Inflammatory macrophage (primary cell): ENCODE results near the gene MRPL2.
A peak's percentile ranks its signal among the peaks of the same experiment; 100 is the strongest.

Experiments used
- DNase-seq, 2 donors: peaks; one replicate each; pipeline ENCODE4 v3.0.0-alpha.2; 2020 to 2022
- total RNA-seq, 18 experiments: gene quantifications; one replicate each; lab custom pipeline; 2026; ENCODE audit warnings: mixed read lengths in 6 of 18, inconsistent platforms in 2 of 18; lab: John Stamatoyannopoulos, UW

The MRPL2 gene
- total RNA-seq = 0.46 to 1.8 (median 1.0) reads per million in 18 experiments

- peak; percentile 99 for DNase-seq
Observed at GRCh38 chr6:43059168-43060033, at the start of gene MRPL2, which contains the start of gene KLC4. MRPL2 (minus strand) TSS chr6:43059434; CDS start chr6:43059381, 53 bp downstream. KLC4 (plus strand) TSS chr6:43059631; CDS start chr6:43061336, 1,705 bp downstream.

GRCh38 chr6:43107344-43108062 is 48.3 kb upstream of the MRPL2 start:
- DNase-seq = no peak

- no peak for DNase-seq
Observed at GRCh38 chr6:43105538-43106222, 46.4 kb upstream of the MRPL2 start.

GRCh38 chr6:43103253-43103876 is 44.1 kb upstream of the MRPL2 start:
- no peak for DNase-seq

GRCh38 chr6:43101497-43101896 is 42.3 kb upstream of the MRPL2 start:
- DNase-seq = no peak

GRCh38 chr6:43097502-43097901 is 38.3 kb upstream of the MRPL2 start:
- no peak for DNase-seq

GRCh38 chr6:43097098-43097489 is 37.9 kb upstream of the MRPL2 start:
- no peak for DNase-seq

GRCh38 chr6:43096451-43097097 is 37.3 kb upstream of the MRPL2 start:
- DNase-seq = no peak

- no peak for DNase-seq
Observed at GRCh38 chr6:43095939-43096338, 36.7 kb upstream of the MRPL2 start.

GRCh38 chr6:43093436-43094289 is 34.4 kb upstream of the MRPL2 start:
- no peak for DNase-seq

GRCh38 chr6:43092635-43093034 is 33.4 kb upstream of the MRPL2 start:
- no peak for DNase-seq

GRCh38 chr6:43091436-43091991 is 32.3 kb upstream of the MRPL2 start:
- DNase-seq = no peak

- no peak for DNase-seq
Observed at GRCh38 chr6:43091020-43091419, 31.8 kb upstream of the MRPL2 start.

GRCh38 chr6:43090559-43090956 is 31.3 kb upstream of the MRPL2 start:
- DNase-seq = no peak

GRCh38 chr6:43089874-43090558 is 30.8 kb upstream of the MRPL2 start:
- DNase-seq = no peak

GRCh38 chr6:43089467-43089866 is 30.2 kb upstream of the MRPL2 start:
- DNase-seq = no peak

- no peak for DNase-seq
Observed at GRCh38 chr6:43088654-43089056, 29.4 kb upstream of the MRPL2 start.

GRCh38 chr6:43086022-43086658 is 26.9 kb upstream of the MRPL2 start:
- DNase-seq = no peak

- no peak for DNase-seq
Observed at GRCh38 chr6:43082806-43083655, 23.8 kb upstream of the MRPL2 start.
